ENCODE measurements around the gene FRS3. TPM values are rescaled to one million over a fixed set of nuclear protein-coding genes. Genes with fewer than 3 reads are reported as not detected.

FRS3 gene
- total RNA-seq, 1 experiment from 2014 or later = 3.0 TPM

DNA sequence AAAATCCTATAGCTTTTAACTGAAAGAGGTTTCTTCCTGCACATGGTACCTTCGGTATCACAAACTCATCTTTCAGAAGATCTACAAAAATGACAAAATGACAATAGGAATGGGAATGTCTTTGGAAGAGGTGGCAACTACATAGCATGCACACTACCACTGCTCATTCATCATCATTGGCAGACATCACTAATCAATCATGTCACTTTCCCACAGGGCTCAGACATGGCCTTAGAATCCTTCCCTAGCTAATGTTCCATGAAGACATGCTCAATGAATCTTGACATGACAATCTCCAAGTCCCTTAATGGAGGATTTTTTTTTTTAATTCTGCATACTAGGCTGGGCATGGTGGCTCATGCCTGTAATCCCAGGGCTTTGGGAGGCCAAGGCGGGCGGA lies 29.3 kb downstream of the FRS3 start:
- in situ Hi-C loops (cut with HindIII; ENCODE audit: low pct_unique_long_range_greater_than_20kb, low sequenced_read_pairs) = no loop called here

DNA sequence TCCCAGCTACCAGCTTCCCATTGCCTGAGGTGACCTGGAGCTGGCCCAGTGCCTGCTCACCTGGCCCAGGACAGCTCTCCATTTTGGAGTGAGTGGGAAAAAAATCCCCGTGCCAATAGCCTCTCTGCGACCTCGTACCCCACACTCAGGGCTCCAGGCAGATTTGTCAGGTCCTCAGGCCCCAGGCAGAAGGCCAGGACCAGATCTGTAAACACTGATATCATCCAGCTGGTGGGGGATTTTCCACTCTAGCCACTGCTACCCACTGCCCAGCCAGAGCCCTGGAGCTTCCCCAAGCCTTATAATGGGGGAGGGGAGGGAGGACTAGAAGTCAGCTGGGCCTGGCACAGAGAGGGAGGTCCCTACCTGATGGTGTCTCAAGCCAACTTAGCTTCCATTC lies 31.2 kb downstream of the FRS3 start:
- Histone ChIP-seq H3K36me3 (ENCODE audit: control insufficient read depth, insufficient read depth, low read length) (no peaks in the 10 kb centered on the region), H3K4me3 (ENCODE audit: low read depth in 2 of 2, low read length in 2 of 2) (no peak overlapping the region), H3K9me3 (ENCODE audit: control insufficient read depth, insufficient read depth, low read depth, low read length) (no peaks in the 10 kb centered on the region), H3K4me1 (ENCODE audit: control insufficient read depth, insufficient read depth, low read length) (0 out of 2 replicates have a peak, but pooled peaks cover 4% of the 10 kb centered on the region), H3K27ac (ENCODE audit: low read length) (no peak overlapping the region), H3K27me3 (ENCODE audit: control insufficient read depth, insufficient read depth, low read length) (no peaks in the 10 kb centered on the region)
- BruUV-seq (replicated peaks) = no TSS peak
- ATAC-seq (no peak), DNase-seq (ENCODE audit: low read depth, low spot score) (no peak)
- intact Hi-C loops (cut with micrococcal nuclease; ENCODE audit: unreplicated experiment) (no loop called here), in situ Hi-C loops (cut with HindIII; ENCODE audit: low pct_unique_long_range_greater_than_20kb, low sequenced_read_pairs) (no loop called here)
- CTCF ChIA-PET = interaction anchor here (0.6 to 1.0 kb wide), 2 partner anchors 39 to 64 kb away, joined by 4 to 5 read pairs; partner anchors contain the start of gene TOMM6
- POLR2A ChIA-PET = interaction anchor here (0.6 to 0.7 kb wide), 2 partner anchors 13 to 46 kb away, joined by 4 read pairs; no protein-coding TSS in a partner anchor
- no peak for TF ChIP-seq POLR2AphosphoS5 (IDR thresholded peaks at IDR 0.05; ENCODE audit: low read depth, low read length)
- TF ChIP-seq, protein P1, sequence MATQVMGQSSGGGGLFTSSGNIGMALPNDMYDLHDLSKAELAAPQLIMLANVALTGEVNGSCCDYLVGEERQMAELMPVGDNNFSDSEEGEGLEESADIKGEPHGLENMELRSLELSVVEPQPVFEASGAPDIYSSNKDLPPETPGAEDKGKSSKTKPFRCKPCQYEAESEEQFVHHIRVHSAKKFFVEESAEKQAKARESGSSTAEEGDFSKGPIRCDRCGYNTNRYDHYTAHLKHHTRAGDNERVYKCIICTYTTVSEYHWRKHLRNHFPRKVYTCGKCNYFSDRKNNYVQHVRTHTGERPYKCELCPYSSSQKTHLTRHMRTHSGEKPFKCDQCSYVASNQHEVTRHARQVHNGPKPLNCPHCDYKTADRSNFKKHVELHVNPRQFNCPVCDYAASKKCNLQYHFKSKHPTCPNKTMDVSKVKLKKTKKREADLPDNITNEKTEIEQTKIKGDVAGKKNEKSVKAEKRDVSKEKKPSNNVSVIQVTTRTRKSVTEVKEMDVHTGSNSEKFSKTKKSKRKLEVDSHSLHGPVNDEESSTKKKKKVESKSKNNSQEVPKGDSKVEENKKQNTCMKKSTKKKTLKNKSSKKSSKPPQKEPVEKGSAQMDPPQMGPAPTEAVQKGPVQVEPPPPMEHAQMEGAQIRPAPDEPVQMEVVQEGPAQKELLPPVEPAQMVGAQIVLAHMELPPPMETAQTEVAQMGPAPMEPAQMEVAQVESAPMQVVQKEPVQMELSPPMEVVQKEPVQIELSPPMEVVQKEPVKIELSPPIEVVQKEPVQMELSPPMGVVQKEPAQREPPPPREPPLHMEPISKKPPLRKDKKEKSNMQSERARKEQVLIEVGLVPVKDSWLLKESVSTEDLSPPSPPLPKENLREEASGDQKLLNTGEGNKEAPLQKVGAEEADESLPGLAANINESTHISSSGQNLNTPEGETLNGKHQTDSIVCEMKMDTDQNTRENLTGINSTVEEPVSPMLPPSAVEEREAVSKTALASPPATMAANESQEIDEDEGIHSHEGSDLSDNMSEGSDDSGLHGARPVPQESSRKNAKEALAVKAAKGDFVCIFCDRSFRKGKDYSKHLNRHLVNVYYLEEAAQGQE (IDR thresholded peaks at IDR 0.05; ENCODE audit: insufficient read depth in 1 of 2, low read depth in 2 of 2, low read length in 1 of 2) = no peak
- TF ChIP-seq SIN3A (IDR thresholded peaks at IDR 0.05; ENCODE audit: borderline replicate concordance, insufficient read depth, low read depth, low read length) = no peak
- TF ChIP-seq, protein P2, sequence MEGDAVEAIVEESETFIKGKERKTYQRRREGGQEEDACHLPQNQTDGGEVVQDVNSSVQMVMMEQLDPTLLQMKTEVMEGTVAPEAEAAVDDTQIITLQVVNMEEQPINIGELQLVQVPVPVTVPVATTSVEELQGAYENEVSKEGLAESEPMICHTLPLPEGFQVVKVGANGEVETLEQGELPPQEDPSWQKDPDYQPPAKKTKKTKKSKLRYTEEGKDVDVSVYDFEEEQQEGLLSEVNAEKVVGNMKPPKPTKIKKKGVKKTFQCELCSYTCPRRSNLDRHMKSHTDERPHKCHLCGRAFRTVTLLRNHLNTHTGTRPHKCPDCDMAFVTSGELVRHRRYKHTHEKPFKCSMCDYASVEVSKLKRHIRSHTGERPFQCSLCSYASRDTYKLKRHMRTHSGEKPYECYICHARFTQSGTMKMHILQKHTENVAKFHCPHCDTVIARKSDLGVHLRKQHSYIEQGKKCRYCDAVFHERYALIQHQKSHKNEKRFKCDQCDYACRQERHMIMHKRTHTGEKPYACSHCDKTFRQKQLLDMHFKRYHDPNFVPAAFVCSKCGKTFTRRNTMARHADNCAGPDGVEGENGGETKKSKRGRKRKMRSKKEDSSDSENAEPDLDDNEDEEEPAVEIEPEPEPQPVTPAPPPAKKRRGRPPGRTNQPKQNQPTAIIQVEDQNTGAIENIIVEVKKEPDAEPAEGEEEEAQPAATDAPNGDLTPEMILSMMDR (IDR thresholded peaks at IDR 0.05) = no peak
- no peak for TF ChIP-seq TCF7L2 (IDR thresholded peaks at IDR 0.05; ENCODE audit: low read depth, low read length)

More for the DNA sequence above, 29.3 kb downstream of the FRS3 start:
- ATAC-seq (no peak), DNase-seq (ENCODE audit: low read depth, low spot score) (no peak)
- BruUV-seq (replicated peaks) = no TSS peak
- Histone ChIP-seq H3K36me3 (ENCODE audit: control insufficient read depth, insufficient read depth, low read length) (no peaks in the 10 kb centered on the region), H3K9me3 (ENCODE audit: control insufficient read depth, insufficient read depth, low read depth, low read length) (no peaks in the 10 kb centered on the region), H3K27me3 (ENCODE audit: control insufficient read depth, insufficient read depth, low read length) (no peaks in the 10 kb centered on the region), H3K27ac (ENCODE audit: low read length) (no peak overlapping the region), H3K4me1 (ENCODE audit: control insufficient read depth, insufficient read depth, low read length) (0 out of 2 replicates have a peak, but pooled peaks cover 4% of the 10 kb centered on the region), H3K4me3 (ENCODE audit: low read depth in 2 of 2, low read length in 2 of 2) (no peak overlapping the region)
- ChIA-PET CTCF (no interaction called here), POLR2A (no interaction called here)
- no peak for TF ChIP-seq POLR2AphosphoS5 (IDR thresholded peaks at IDR 0.05; ENCODE audit: low read depth, low read length)
- TF ChIP-seq, protein P2 (IDR thresholded peaks at IDR 0.05) = no peak
- TF ChIP-seq TCF7L2 (IDR thresholded peaks at IDR 0.05; ENCODE audit: low read depth, low read length) = no peak
- no peak for TF ChIP-seq SIN3A (IDR thresholded peaks at IDR 0.05; ENCODE audit: borderline replicate concordance, insufficient read depth, low read depth, low read length)
- TF ChIP-seq, protein P1 (IDR thresholded peaks at IDR 0.05; ENCODE audit: insufficient read depth in 1 of 2, low read depth in 2 of 2, low read length in 1 of 2) = no peak
- intact Hi-C loops (cut with micrococcal nuclease; ENCODE audit: unreplicated experiment) = no loop called here
